GM12873 (cell line): ENCODE results near the gene LIN52.

ENCODE experiments used
- CTCF ChIP-seq: IDR thresholded peaks from 2 replicates; pipeline ENCODE4 v1.5.1; 2012; ENCODE audit warnings: low read depth, mild to moderate bottlenecking, moderate library complexity, low read length, control low read depth; ENCODE audit not compliant: insufficient read depth; ENCODE audit errors: missing control alignments

The LIN52 gene

GRCh38 chr14:74245292-74245691 is 160.5 kb downstream of the LIN52 start:
- no peak for TF ChIP-seq CTCF

- no peak for TF ChIP-seq CTCF
These were observed 161.8 kb downstream of the LIN52 start for GRCh38 chr14:74246542-74246941.

GRCh38 chr14:74248017-74248416 is 163.3 kb downstream of the LIN52 start:
- TF ChIP-seq CTCF = no peak

- no peak for TF ChIP-seq CTCF
These were observed 164.9 kb downstream of the LIN52 start for GRCh38 chr14:74249433-74250375.
